Brain microvascular endothelial cell (primary cell): Measurements from ENCODE around the gene DHX35.

Experiments
- DNase-seq: peaks from one replicate; pipeline ENCODE4 v3.0.0-alpha.2; 2020
- H3K27ac ChIP-seq: fragments of 250-450 bp; sonication (Bioruptor Pico); 2 replicates; pipeline ENCODE4 v1.5.1; 2020; ENCODE audit warnings: mild to moderate bottlenecking, moderate library complexity
- H3K27me3 ChIP-seq: fragments of 250-450 bp; sonication (Bioruptor Pico); replicated peaks from 2 replicates; pipeline ENCODE4 v1.5.1; 2020; ENCODE audit warnings: mild to moderate bottlenecking
- H3K36me3 ChIP-seq: fragments of 250-450 bp; sonication (Bioruptor Pico); replicated peaks from 2 replicates; pipeline ENCODE4 v1.5.1; 2020; ENCODE audit warnings: mild to moderate bottlenecking
- H3K4me3 ChIP-seq: 2 replicates; pipeline ENCODE4 v1.5.1; 2011; ENCODE audit warnings: low read depth, mild to moderate bottlenecking, control low read depth, low read length, moderate library complexity
- CTCF ChIP-seq: IDR thresholded peaks from 2 replicates; pipeline ENCODE4 v1.5.1; 2011; ENCODE audit warnings: low read depth, mild to moderate bottlenecking, moderate library complexity, low read length, control low read depth, inconsistent platforms; ENCODE audit errors: missing control alignments
- in situ Hi-C: cut with HindIII; loops from 2 replicates; pipeline ENCODE4 v1.10.0; 2017; ENCODE audit warnings: low sequenced_read_pairs, low pct_ligation_motif_present

The DHX35 gene

GRCh38 chr20:39072132-39072531 lies 110.0 kb downstream of the DHX35 start:
- H3K4me3 ChIP-seq, result no peak overlapping the region
- H3K36me3 ChIP-seq, result no peaks in the 10 kb centered on the region
- DNase-seq, result no peak
- TF ChIP-seq CTCF, result no peak
- H3K27me3 ChIP-seq, result no peaks in the 10 kb centered on the region
- in situ Hi-C loops, result no loop called here
- H3K27ac ChIP-seq, result no peak overlapping the region

- DNase-seq, result no peak
- no peak for TF ChIP-seq CTCF
- no peaks in the 10 kb centered on the region for H3K36me3 ChIP-seq
- no peaks in the 10 kb centered on the region for H3K27me3 ChIP-seq
- no peak overlapping the region for H3K4me3 ChIP-seq
- in situ Hi-C loops, result no loop called here
- H3K27ac ChIP-seq, result no peak overlapping the region
Measured at GRCh38 chr20:39072653-39073052, 110.5 kb downstream of the DHX35 start.

- in situ Hi-C loops, result no loop called here
- no peak for DNase-seq
- H3K27ac ChIP-seq, result no peak overlapping the region
- no peaks in the 10 kb centered on the region for H3K27me3 ChIP-seq
- no peaks in the 10 kb centered on the region for H3K36me3 ChIP-seq
- H3K4me3 ChIP-seq, result no peak overlapping the region
- no peak for TF ChIP-seq CTCF
Measured at GRCh38 chr20:39075731-39076130, 113.6 kb downstream of the DHX35 start.

- TF ChIP-seq CTCF, result no peak
- no peaks in the 10 kb centered on the region for H3K36me3 ChIP-seq
- in situ Hi-C loops, result no loop called here
- H3K4me3 ChIP-seq, result no peak overlapping the region
- no peaks in the 10 kb centered on the region for H3K27me3 ChIP-seq
- H3K27ac ChIP-seq, result no peak overlapping the region
- no peak for DNase-seq
Measured at GRCh38 chr20:39076958-39077357, 114.8 kb downstream of the DHX35 start.

GRCh38 chr20:39080326-39080725 lies 118.2 kb downstream of the DHX35 start:
- H3K4me3 ChIP-seq, result no peak overlapping the region
- no peaks in the 10 kb centered on the region for H3K27me3 ChIP-seq
- no peak for TF ChIP-seq CTCF
- no peaks in the 10 kb centered on the region for H3K36me3 ChIP-seq
- in situ Hi-C loops, result no loop called here
- H3K27ac ChIP-seq, result no peak overlapping the region
- DNase-seq, result no peak

- H3K27ac ChIP-seq, result no peak overlapping the region
- DNase-seq, result peak; percentile 79
- no peaks in the 10 kb centered on the region for H3K36me3 ChIP-seq
- H3K4me3 ChIP-seq, result no peak overlapping the region
- H3K27me3 ChIP-seq, result no peaks in the 10 kb centered on the region
- peak; percentile 96 for TF ChIP-seq CTCF
- in situ Hi-C loops, result no loop called here
Measured at GRCh38 chr20:39081255-39081654, 119.1 kb downstream of the DHX35 start.
